SH-SY5Y (cell line): ENCODE measurements around the gene EFCAB6.

Experiments used
- GATA2 ChIP-seq: IDR thresholded peaks from 2 replicates; pipeline ENCODE4 v1.6.1; 2011; ENCODE audit warnings: mild to moderate bottlenecking, low read depth, low read length
- GATA3 ChIP-seq: IDR thresholded peaks from 2 replicates; pipeline ENCODE4 v1.6.1; 2011; ENCODE audit warnings: low read depth, mild to moderate bottlenecking, low read length, moderate library complexity

- TF ChIP-seq GATA3 (no peak), GATA2 (no peak)
Observed at GRCh38 chr22:43510281-43511070, 301.6 kb downstream of the EFCAB6 start.
